Measurements from ENCODE around the gene GYG1.

Gene GYG1

DNA sequence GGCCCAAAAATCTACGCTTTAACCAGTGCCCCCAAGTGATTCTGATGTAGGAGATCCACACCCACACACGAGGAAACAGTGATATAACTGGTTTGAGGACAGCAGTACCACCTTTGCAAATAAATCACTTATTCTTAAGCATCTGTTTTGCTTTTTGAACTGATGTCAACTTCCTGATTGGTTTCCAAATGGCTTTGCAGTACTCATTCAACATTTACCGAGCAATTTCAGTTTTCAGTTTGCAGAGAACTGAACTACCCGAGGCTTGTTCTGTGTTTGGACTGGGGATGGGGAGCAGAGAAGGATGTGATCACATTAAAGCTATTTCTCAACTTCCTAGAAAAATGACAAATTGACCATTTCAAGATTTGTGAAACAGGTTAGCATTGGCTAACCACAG lies 1.1 kb upstream of the GYG1 start:
- peaks cover 4% of the 10 kb centered on the region for H3K4me1 ChIP-seq (ENCODE audit: insufficient read depth, insufficient read length)
- TF ChIP-seq YY1 (IDR thresholded peaks at IDR 0.05; ENCODE audit: insufficient read depth, insufficient read length) (no peak), SUZ12 (IDR thresholded peaks at IDR 0.05; ENCODE audit: extremely low read depth, insufficient read depth, insufficient read length) (no peak), ZNF274 (IDR thresholded peaks at IDR 0.05; ENCODE audit: low read depth, low read length) (no peak)
- no peaks in the 10 kb centered on the region for H3K9me3 ChIP-seq (ENCODE audit: insufficient read depth, low read length)
- H3K9ac ChIP-seq (ENCODE audit: insufficient read length, low read depth): no peak overlapping the region
- DNase-seq (ENCODE audit: low read depth, low spot score): no peak
- peaks cover 17% of the 10 kb centered on the region for H3K27me3 ChIP-seq (ENCODE audit: insufficient read depth, insufficient read length)
- peaks cover 9% of the 10 kb centered on the region for H3K36me3 ChIP-seq (ENCODE audit: insufficient read depth, insufficient read length, low read length)
- H3K4me3 ChIP-seq (ENCODE audit: insufficient read length, low read depth): no peak overlapping the region

DNA sequence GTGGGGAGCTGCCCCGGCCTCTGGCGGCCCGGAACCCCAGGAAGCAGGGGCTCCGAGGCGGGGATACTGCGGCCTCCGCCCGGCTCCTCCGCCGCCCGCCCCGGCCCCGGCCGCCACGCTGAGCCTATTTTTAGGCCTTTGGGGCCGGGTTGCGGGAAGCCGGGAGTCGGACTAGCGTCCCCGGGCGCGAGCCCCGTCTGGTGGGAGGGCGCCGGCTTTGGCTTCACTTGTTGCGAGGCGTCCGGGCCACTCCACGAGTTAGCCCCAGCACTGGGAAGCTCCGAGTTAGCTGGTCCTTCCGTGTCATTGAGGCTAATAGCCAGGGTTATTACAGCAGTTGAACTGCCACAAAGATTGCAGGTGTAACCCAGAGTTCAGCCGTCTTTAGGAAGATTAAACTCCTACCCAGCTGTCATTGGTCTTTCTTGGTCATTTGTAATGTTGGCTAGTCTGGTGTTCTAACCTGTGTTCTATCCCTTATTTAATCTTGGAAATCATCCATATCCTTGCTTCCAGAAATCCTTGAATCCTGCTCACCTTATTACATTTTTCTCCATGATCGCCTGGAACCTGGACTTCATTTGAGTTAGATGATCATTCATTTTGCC lies 791 bp downstream of the GYG1 start:
- TF ChIP-seq ZNF274 (IDR thresholded peaks at IDR 0.05; ENCODE audit: low read depth, low read length) (no peak), SUZ12 (IDR thresholded peaks at IDR 0.05; ENCODE audit: extremely low read depth, insufficient read depth, insufficient read length) (no peak)
- Histone ChIP-seq H3K4me1 (ENCODE audit: insufficient read depth, insufficient read length) (peaks cover 4% of the 10 kb centered on the region), H3K9me3 (ENCODE audit: insufficient read depth, low read length) (no peaks in the 10 kb centered on the region)

DNA sequence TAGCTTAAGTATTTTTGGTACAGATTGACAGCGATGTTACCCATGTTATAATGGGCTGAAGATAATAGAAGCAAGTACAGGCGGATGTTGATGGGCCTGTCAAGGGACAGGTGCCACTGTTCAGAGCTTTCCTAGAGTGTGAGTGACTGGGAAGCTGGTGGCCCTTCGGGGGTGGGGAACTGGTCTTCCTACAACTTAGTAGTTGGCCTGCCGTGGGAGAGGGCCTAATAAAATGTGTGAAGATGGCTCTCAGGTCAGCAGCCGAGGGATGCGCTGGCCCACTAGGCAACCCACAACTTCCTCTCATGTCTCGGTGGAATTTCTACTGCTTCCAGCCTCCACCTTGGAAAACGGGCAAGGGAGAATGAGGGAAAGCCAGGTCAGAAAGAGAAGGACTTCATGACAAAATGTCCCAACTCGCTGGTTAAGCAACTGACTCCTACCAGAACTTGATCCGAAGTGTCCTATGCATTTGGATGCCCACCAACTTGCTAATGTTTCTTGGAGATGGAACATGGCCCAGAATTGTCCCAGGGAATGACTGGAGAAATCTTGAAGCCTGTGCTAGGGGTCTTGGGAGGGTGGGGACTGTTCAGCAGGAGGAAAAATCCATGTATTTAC lies 1.4 kb downstream of the GYG1 start:
- Histone ChIP-seq H3K4me3 (ENCODE audit: insufficient read length, low read depth) (peak overlapping the region; percentile 64), H3K36me3 (ENCODE audit: insufficient read depth, insufficient read length, low read length) (peaks cover 32% of the 10 kb centered on the region), H3K9ac (ENCODE audit: insufficient read length, low read depth) (peak overlapping the region; percentile 83), H3K9me3 (ENCODE audit: insufficient read depth, low read length) (no peaks in the 10 kb centered on the region), H3K4me1 (ENCODE audit: insufficient read depth, insufficient read length) (peaks cover 4% of the 10 kb centered on the region), H3K27me3 (ENCODE audit: insufficient read depth, insufficient read length) (peaks cover 17% of the 10 kb centered on the region)
- TF ChIP-seq ZNF274 (IDR thresholded peaks at IDR 0.05; ENCODE audit: low read depth, low read length) (no peak), SUZ12 (IDR thresholded peaks at IDR 0.05; ENCODE audit: extremely low read depth, insufficient read depth, insufficient read length) (no peak), YY1 (IDR thresholded peaks at IDR 0.05; ENCODE audit: insufficient read depth, insufficient read length) (no peak)
- no peak for DNase-seq (ENCODE audit: low read depth, low spot score)

More for the DNA sequence above, 791 bp downstream of the GYG1 start:
- Histone ChIP-seq H3K27me3 (ENCODE audit: insufficient read depth, insufficient read length) (peaks cover 17% of the 10 kb centered on the region), H3K36me3 (ENCODE audit: insufficient read depth, insufficient read length, low read length) (peaks cover 27% of the 10 kb centered on the region), H3K9ac (ENCODE audit: insufficient read length, low read depth) (peak overlapping the region; percentile 83), H3K4me3 (ENCODE audit: insufficient read length, low read depth) (peak overlapping the region; percentile 64)
- DNase-seq (ENCODE audit: low read depth, low spot score): no peak

DNA sequence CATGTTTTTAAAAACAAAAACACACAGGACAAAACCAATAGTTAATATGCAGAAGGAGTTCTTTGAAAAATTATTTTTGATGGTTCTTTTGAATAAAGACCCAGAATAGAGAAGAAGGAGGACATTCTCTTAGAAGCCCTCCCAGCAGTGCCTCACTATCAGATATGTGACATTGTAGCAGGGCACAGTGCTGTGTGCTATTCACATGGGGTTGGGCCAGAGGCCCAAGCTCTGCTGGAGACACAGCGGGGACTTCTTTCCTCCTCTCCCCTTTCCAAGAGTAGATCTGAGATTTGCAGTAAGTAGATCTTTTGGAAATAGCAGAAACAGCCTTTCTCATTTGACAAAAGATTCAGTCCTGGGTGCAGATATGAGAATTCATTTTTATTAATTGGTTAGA lies 6.3 kb downstream of the GYG1 start:
- Histone ChIP-seq H3K27me3 (ENCODE audit: insufficient read depth, insufficient read length) (peaks cover 6% of the 10 kb centered on the region), H3K4me1 (ENCODE audit: insufficient read depth, insufficient read length) (no peaks in the 10 kb centered on the region), H3K36me3 (ENCODE audit: insufficient read depth, insufficient read length, low read length) (peaks cover 45% of the 10 kb centered on the region), H3K9ac (ENCODE audit: insufficient read length, low read depth) (no peak overlapping the region), H3K9me3 (ENCODE audit: insufficient read depth, low read length) (no peaks in the 10 kb centered on the region), H3K4me3 (ENCODE audit: insufficient read length, low read depth) (no peak overlapping the region)
- DNase-seq (ENCODE audit: low read depth, low spot score): no peak
- TF ChIP-seq YY1 (IDR thresholded peaks at IDR 0.05; ENCODE audit: insufficient read depth, insufficient read length): no peak
- TF ChIP-seq SUZ12 (IDR thresholded peaks at IDR 0.05; ENCODE audit: extremely low read depth, insufficient read depth, insufficient read length): no peak
- no peak for TF ChIP-seq ZNF274 (IDR thresholded peaks at IDR 0.05; ENCODE audit: low read depth, low read length)

DNA sequence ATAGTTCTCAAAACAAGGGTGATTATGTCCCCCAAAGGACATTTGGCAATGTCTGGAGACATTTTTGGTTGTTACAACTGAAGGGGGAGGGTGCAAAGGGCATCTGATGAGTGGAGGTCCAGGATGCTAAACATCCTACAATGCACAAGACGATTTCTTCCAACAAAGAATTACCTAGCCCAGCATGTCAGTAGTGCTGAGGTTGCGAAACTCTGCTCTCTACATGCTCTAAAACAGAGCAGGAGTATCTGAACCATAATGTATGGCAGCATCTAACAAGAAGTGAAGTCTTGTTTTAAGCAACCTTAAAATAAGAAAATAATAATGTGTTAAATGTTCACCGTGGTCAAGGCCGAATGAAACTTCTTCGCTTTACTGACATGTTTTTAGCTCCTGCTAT lies 7.0 kb downstream of the GYG1 start:
- no peaks in the 10 kb centered on the region for H3K4me1 ChIP-seq (ENCODE audit: insufficient read depth, insufficient read length)
- no peaks in the 10 kb centered on the region for H3K27me3 ChIP-seq (ENCODE audit: insufficient read depth, insufficient read length)
- H3K4me3 ChIP-seq (ENCODE audit: insufficient read length, low read depth): no peak overlapping the region
- DNase-seq (ENCODE audit: low read depth, low spot score): no peak
- H3K9ac ChIP-seq (ENCODE audit: insufficient read length, low read depth): no peak overlapping the region
- no peaks in the 10 kb centered on the region for H3K9me3 ChIP-seq (ENCODE audit: insufficient read depth, low read length)
- TF ChIP-seq ZNF274 (IDR thresholded peaks at IDR 0.05; ENCODE audit: low read depth, low read length) (no peak), YY1 (IDR thresholded peaks at IDR 0.05; ENCODE audit: insufficient read depth, insufficient read length) (no peak), SUZ12 (IDR thresholded peaks at IDR 0.05; ENCODE audit: extremely low read depth, insufficient read depth, insufficient read length) (no peak)
- H3K36me3 ChIP-seq (ENCODE audit: insufficient read depth, insufficient read length, low read length): peaks cover 45% of the 10 kb centered on the region

DNA sequence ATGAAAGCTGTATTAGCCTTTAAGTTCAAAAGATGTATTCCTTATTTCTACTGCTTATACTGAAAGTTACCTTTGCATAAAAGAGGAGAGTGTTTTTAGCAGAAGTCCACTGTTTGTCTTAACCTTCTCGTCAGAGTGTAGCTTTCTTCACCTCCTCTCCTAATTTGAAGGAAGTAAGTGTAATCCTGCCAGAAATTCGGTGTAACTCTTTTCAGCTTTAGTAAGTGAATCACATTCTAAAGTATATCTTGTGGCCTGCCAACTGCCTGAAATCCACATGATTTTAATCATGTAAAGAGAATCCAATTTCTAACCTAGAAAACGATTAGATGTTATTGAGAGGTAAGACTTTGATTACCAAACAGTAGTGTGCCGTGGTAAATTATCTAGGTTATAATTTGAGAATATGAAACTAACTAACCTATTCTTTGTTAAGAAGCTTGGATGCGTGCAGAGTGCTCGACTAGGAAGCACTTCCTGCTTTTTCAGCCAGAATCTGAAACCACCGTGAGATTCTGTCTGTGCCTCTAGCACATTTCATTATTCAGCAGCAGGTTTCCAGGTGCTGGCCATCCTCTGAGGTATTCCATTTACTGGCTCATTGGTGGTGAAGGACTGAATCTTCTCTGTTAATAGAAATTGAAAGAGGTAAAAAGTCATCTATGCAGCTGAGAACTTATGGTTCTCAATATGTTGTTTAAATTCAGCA lies 7.5 kb downstream of the GYG1 start:
- DNase-seq (ENCODE audit: low read depth, low spot score): no peak
- no peaks in the 10 kb centered on the region for H3K4me1 ChIP-seq (ENCODE audit: insufficient read depth, insufficient read length)
- H3K27me3 ChIP-seq (ENCODE audit: insufficient read depth, insufficient read length): no peaks in the 10 kb centered on the region
- TF ChIP-seq ZNF274 (IDR thresholded peaks at IDR 0.05; ENCODE audit: low read depth, low read length) (no peak), YY1 (IDR thresholded peaks at IDR 0.05; ENCODE audit: insufficient read depth, insufficient read length) (no peak), SUZ12 (IDR thresholded peaks at IDR 0.05; ENCODE audit: extremely low read depth, insufficient read depth, insufficient read length) (no peak)
- H3K9ac ChIP-seq (ENCODE audit: insufficient read length, low read depth): no peak overlapping the region
- H3K9me3 ChIP-seq (ENCODE audit: insufficient read depth, low read length): no peaks in the 10 kb centered on the region
- H3K36me3 ChIP-seq (ENCODE audit: insufficient read depth, insufficient read length, low read length): peaks cover 45% of the 10 kb centered on the region
- H3K4me3 ChIP-seq (ENCODE audit: insufficient read length, low read depth): no peak overlapping the region

DNA sequence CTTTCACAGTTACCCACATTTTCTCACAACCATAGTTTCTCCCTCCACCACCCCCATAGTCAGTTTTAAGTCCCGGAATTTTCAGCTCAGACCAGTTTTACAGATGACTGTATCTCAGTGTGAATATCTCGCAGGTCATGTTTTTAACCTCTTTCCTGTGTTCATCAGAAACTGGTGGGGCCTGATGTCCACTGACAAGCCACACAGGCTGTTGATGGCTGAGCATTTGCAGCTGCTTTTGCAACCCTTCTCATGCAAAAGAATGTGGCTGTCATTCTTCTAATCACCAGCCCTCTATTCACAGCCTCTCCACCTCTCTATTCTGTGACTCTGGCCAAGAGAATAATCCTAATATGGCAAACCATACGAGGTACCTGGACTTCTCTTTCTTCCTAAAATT lies 8.5 kb downstream of the GYG1 start:
- Histone ChIP-seq H3K9me3 (ENCODE audit: insufficient read depth, low read length) (no peaks in the 10 kb centered on the region), H3K36me3 (ENCODE audit: insufficient read depth, insufficient read length, low read length) (peaks cover 38% of the 10 kb centered on the region), H3K4me1 (ENCODE audit: insufficient read depth, insufficient read length) (no peaks in the 10 kb centered on the region), H3K27me3 (ENCODE audit: insufficient read depth, insufficient read length) (no peaks in the 10 kb centered on the region), H3K9ac (ENCODE audit: insufficient read length, low read depth) (no peak overlapping the region), H3K4me3 (ENCODE audit: insufficient read length, low read depth) (no peak overlapping the region)
- DNase-seq (ENCODE audit: low read depth, low spot score): no peak
- TF ChIP-seq YY1 (IDR thresholded peaks at IDR 0.05; ENCODE audit: insufficient read depth, insufficient read length): no peak
- no peak for TF ChIP-seq SUZ12 (IDR thresholded peaks at IDR 0.05; ENCODE audit: extremely low read depth, insufficient read depth, insufficient read length)
- TF ChIP-seq ZNF274 (IDR thresholded peaks at IDR 0.05; ENCODE audit: low read depth, low read length): no peak
